B cell (primary cell): ENCODE measurements around the gene JADE1. TPM values are rescaled to one million over a fixed set of nuclear protein-coding genes. Genes with fewer than 3 reads are reported as not detected.
A peak's percentile ranks its signal among the peaks of the same experiment; 100 is the strongest.

Source experiments
- ATAC-seq: fragments of 200-7000 bp; cut with Tn5 transposase; one replicate; pipeline ENCODE4 v1.10.0; 2021; ENCODE audit warnings: low read depth, mild to moderate bottlenecking, moderate number of reproducible peaks, moderate library complexity
- CTCF ChIA-PET: fragments of 350-600 bp; sonication (Branson Sonifier 250); formaldehyde crosslinking; loops from one replicate; lab custom pipeline; 2021; ENCODE audit warnings: antibody characterized with exemption, inconsistent platforms; lab: Charles Lee
- POLR2A ChIA-PET: fragments of 350-600 bp; sonication (Branson Sonifier 250); formaldehyde crosslinking; loops from one replicate; lab custom pipeline; 2021; ENCODE audit warnings: antibody characterized with exemption; lab: Charles Lee
- DNase-seq: peaks from one replicate; pipeline ENCODE4 v3.0.0; 2013
- H2AFZ ChIP-seq: 2 replicates; pipeline ENCODE4 v1.6.1; 2012; ENCODE audit warnings: mild to moderate bottlenecking, low read depth, low read length; ENCODE audit not compliant: insufficient read depth, poor library complexity, severe bottlenecking
- H3K27ac ChIP-seq, 2 donors: 1 replicate in 1 of 2; 2 replicates in 1 of 2; pipeline ENCODE4 v1.5.1; 2012 to 2013; ENCODE audit warnings: low read length in 2 of 2, mild to moderate bottlenecking in 2 of 2, moderate library complexity in 1 of 2
- H3K27me3 ChIP-seq, 4 experiments: fragments of 200-600 bp in 1 of 4; sonication (generic) in 1 of 4; replicated peaks in 1 of 4; 1 replicate in 2 of 4; 2 replicates in 2 of 4; pipeline versions ENCODE4 v1.6.1 to v1.7.0; 2013 to 2016; ENCODE audit warnings: low read length in 3 of 4, mild to moderate bottlenecking in 2 of 4, mixed read lengths in 1 of 4, moderate library complexity in 1 of 4; ENCODE audit not compliant: insufficient read depth in 4 of 4, control insufficient read depth in 3 of 4; ENCODE audit errors: control extremely low read depth in 1 of 4
- H3K36me3 ChIP-seq, 2 experiments: replicated peaks in 1 of 2; 1 replicate in 1 of 2; 2 replicates in 1 of 2; pipeline versions ENCODE4 v1.6.1 to v1.7.1; 2013; ENCODE audit warnings: low read length in 1 of 2; ENCODE audit not compliant: insufficient read depth in 2 of 2, control insufficient read depth in 1 of 2; ENCODE audit errors: control extremely low read depth in 1 of 2, extremely low read depth in 1 of 2
- H3K4me1 ChIP-seq, 2 donors: fragments of 200-600 bp in 1 of 2; sonication (generic) in 1 of 2; 1 replicate in 1 of 2; 2 replicates in 1 of 2; pipeline versions ENCODE4 v1.5.1 to v1.6.1; 2013 to 2017; ENCODE audit warnings: low read length in 2 of 2; ENCODE audit not compliant: control insufficient read depth in 2 of 2, insufficient read depth in 2 of 2
- H3K4me2 ChIP-seq: replicated peaks from 2 replicates; pipeline ENCODE3; 2012; ENCODE audit warnings: mild to moderate bottlenecking, low read depth, low read length; ENCODE audit not compliant: poor library complexity, severe bottlenecking
- H3K4me3 ChIP-seq, 5 experiments: fragments of 200-600 bp in 1 of 5; sonication (generic) in 1 of 5; 1 replicate in 3 of 5; 2 replicates in 2 of 5; pipeline versions ENCODE4 v1.5.1 to v1.7.0; 2011 to 2016; ENCODE audit warnings: low read length in 4 of 5, mild to moderate bottlenecking in 4 of 5, low read depth in 2 of 5, control low read depth in 1 of 5, moderate library complexity in 1 of 5; ENCODE audit not compliant: insufficient read depth in 1 of 5; ENCODE audit errors: control extremely low read depth in 1 of 5, extremely low read depth in 1 of 5
- H3K79me2 ChIP-seq: fragments of 200-600 bp; sonication (generic); one replicate; pipeline ENCODE4 v1.6.0; 2016; ENCODE audit warnings: low read length; ENCODE audit not compliant: control insufficient read depth, insufficient read depth
- H3K9ac ChIP-seq: fragments of 200-600 bp; sonication (generic); 2 replicates; pipeline ENCODE4 v1.6.1; 2017; ENCODE audit warnings: mild to moderate bottlenecking, low read length, moderate library complexity
- H3K9me3 ChIP-seq, 3 donors: one replicate each; pipeline versions ENCODE4 v1.6.1 to v1.7.1; 2013; ENCODE audit warnings: low read length in 2 of 3; ENCODE audit not compliant: control insufficient read depth in 2 of 3, insufficient read depth in 1 of 3; ENCODE audit errors: control extremely low read depth in 1 of 3
- H4K20me1 ChIP-seq: 2 replicates; pipeline ENCODE4 v1.6.0; 2012; ENCODE audit warnings: mild to moderate bottlenecking, low read length; ENCODE audit not compliant: insufficient read depth, control insufficient read depth, poor library complexity, severe bottlenecking
- H3K27ac Mint-ChIP-seq: one replicate; pipeline ENCODE4 v1.8.0; 2021; ENCODE audit warnings: mixed read lengths
- H3K27me3 Mint-ChIP-seq: one replicate; pipeline ENCODE4 v1.8.0; 2021; ENCODE audit warnings: mixed read lengths
- H3K4me1 Mint-ChIP-seq: one replicate; pipeline ENCODE4 v1.8.0; 2021; ENCODE audit warnings: mixed read lengths
- H3K4me3 Mint-ChIP-seq: one replicate; pipeline ENCODE4 v1.8.0; 2021; ENCODE audit warnings: mixed read lengths
- H3K9me3 Mint-ChIP-seq: one replicate; pipeline ENCODE4 v1.8.0; 2022; ENCODE audit warnings: mixed read lengths; ENCODE audit not compliant: insufficient read depth
- CTCF ChIP-seq: fragments of 200-600 bp; IDR thresholded peaks from one replicate; pipeline ENCODE4 v1.8.0; 2022; ENCODE audit warnings: antibody characterized with exemption, mild to moderate bottlenecking
- EZH2 ChIP-seq: IDR thresholded peaks from 2 replicates; pipeline ENCODE4 v1.6.1; 2012; ENCODE audit warnings: borderline replicate concordance, low read depth, mild to moderate bottlenecking, moderate library complexity, low read length; ENCODE audit not compliant: insufficient read depth, poor library complexity, severe bottlenecking
- WGBS: methylation state at CpG from one replicate; pipeline ENCODE4 v1.1.5; 2013; ENCODE audit warnings: missing lambda C conversion rate; ENCODE audit not compliant: insufficient coverage; 5-methylcytosine and 5-hydroxymethylcytosine counted together
- intact Hi-C: fragments of 100-400 bp; cut with micrococcal nuclease; formaldehyde crosslinking; loops from one replicate; pipeline ENCODE4 v1.10.0; 2022
- polyA plus RNA-seq: library from polyadenylated mRNA; depleted of rRNA; stranded (reverse); fragments of >200 nt; gene quantifications from 2 replicates; pipeline ENCODE4 v1.2.3, GENCODE V29; 2012
- total RNA-seq, 2 donors: library from RNA; stranded (reverse); fragments of 120-200 nt in 1 of 2; gene quantifications; 1 replicate in 1 of 2; 2 replicates in 1 of 2; pipeline versions ENCODE4 v1.2.3 to v1.2.4, GENCODE V29; 2013 to 2022

The JADE1 gene
- total and polyA plus RNA-seq, 2 donors (not counting 1 experiment from before 2014, with no cell fraction given) = 13.8 to 42.4 TPM

DNA sequence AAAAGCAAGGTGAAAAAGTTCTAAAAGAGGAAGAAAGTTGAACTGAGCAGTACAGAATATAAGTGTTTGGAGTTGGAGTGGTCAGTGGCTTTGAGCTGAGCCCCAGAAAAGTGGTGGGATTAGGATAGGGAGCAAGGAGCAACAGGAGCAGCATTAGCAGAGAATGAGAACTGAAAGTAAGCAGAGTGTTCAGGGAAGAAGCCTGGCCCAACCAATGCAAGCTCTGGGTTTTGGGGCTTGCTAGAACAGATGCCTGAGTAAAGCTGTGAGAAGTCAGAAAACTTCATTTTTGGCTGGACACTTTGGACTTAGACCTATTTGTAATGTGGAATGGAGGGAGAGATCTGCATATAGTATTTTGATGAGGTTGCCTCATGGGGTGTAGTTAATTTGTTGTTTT is 17.8 kb downstream of the JADE1 start:
- peaks cover 75% of the 10 kb centered on the region for H3K4me1 Mint-ChIP-seq
- no peaks in the 10 kb centered on the region for H3K27me3 Mint-ChIP-seq
- Histone ChIP-seq H3K79me2 (peaks cover 98% of the 10 kb centered on the region), H3K9ac (no peak overlapping the region), H3K36me3 (no peaks in the 10 kb centered on the region), H3K27ac (no peak overlapping the region), H3K27me3 (no peaks in the 10 kb centered on the region), H3K4me3 (no peak overlapping the region), H3K4me2 (peak overlapping the region; percentile 27), H3K4me1 (peaks cover 43 to 47% of the 10 kb centered on the region in 2 donors), H4K20me1 (peaks cover 90% of the 10 kb centered on the region), H2AFZ (no peak overlapping the region), H3K9me3 (peaks cover 0 to 4% (median 0%) of the 10 kb centered on the region in 3 donors)
- H3K9me3 Mint-ChIP-seq = peaks cover 3% of the 10 kb centered on the region
- CTCF ChIA-PET = no interaction called here
- ATAC-seq (no peak), DNase-seq (no peak)
- TF ChIP-seq CTCF (no peak), EZH2 (no peak)
- H3K4me3 Mint-ChIP-seq = no peak overlapping the region
- no peak overlapping the region for H3K27ac Mint-ChIP-seq
- intact Hi-C loops = no loop called here
- POLR2A ChIA-PET = no interaction called here

DNA sequence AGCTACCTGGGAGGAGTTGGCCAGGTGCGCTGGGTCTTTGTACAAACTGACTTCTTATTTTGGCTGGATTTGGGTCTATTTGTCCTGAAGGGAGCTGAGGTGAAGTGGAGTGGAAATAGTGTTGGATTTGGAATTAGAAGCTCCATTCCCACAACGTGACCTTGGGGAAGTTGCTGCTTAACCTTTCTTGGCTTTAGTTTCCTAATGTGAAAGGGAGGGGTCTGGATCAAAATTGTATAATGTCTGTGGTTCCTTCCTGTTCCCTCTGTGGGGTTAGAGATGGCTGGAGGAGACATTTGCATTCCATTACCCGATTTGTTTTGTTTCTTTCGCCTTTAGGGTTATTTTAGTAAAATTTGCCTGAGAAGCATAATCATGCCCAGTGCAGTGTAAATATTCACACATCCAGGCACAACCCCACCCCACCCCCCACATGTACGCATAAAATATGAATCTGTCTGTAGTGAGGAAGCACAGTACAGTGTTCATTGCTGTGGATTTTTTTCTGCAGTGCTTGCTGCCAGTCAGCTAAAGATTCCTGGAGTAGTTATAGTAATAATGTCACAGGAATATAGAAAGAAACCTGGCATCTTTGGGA is 21.5 kb downstream of the JADE1 start:
- TF ChIP-seq EZH2 = no peak
- no peak for TF ChIP-seq CTCF
- no peak overlapping the region for H3K27ac ChIP-seq
- H4K20me1 ChIP-seq = peaks cover 89% of the 10 kb centered on the region
- ChIA-PET POLR2A (no interaction called here), CTCF (interaction anchor here (0.6 to 1.7 kb wide), 2 partner anchors 47 to 832 kb away, joined by 3 to 5 read pairs; no protein-coding TSS in a partner anchor)
- no peaks in the 10 kb centered on the region for H3K27me3 ChIP-seq
- DNase-seq = no peak
- intact Hi-C loops = no loop called here
- H3K27ac Mint-ChIP-seq = no peak overlapping the region
- H3K4me1 Mint-ChIP-seq = peaks cover 64% of the 10 kb centered on the region
- WGBS = 88% methylated on average over 1 of the region's 5 CpGs
- H3K27me3 Mint-ChIP-seq = no peaks in the 10 kb centered on the region
- H3K9ac ChIP-seq = peak overlapping the region; percentile 4
- H3K4me1 ChIP-seq = peaks cover 31 to 40% of the 10 kb centered on the region in 2 donors
- no peak overlapping the region for H2AFZ ChIP-seq
- no peak overlapping the region for H3K4me3 Mint-ChIP-seq
- peak overlapping the region; percentile 16 for H3K4me2 ChIP-seq
- peaks cover 0 to 4% (median 0%) of the 10 kb centered on the region in 3 donors for H3K9me3 ChIP-seq
- ATAC-seq = no peak
- no peak overlapping the region for H3K4me3 ChIP-seq
- peaks cover 100% of the 10 kb centered on the region for H3K79me2 ChIP-seq
- peaks cover 0 to 15% of the 10 kb centered on the region in 2 experiments for H3K36me3 ChIP-seq
- H3K9me3 Mint-ChIP-seq = peaks cover 3% of the 10 kb centered on the region
